ENCODE data around the gene ZYG11B.
"Not testable (repeated sequence)": the region's sequence is repeated elsewhere in the genome, so short reads cannot be mapped to it uniquely, and the experiment has no call there.

DNA sequence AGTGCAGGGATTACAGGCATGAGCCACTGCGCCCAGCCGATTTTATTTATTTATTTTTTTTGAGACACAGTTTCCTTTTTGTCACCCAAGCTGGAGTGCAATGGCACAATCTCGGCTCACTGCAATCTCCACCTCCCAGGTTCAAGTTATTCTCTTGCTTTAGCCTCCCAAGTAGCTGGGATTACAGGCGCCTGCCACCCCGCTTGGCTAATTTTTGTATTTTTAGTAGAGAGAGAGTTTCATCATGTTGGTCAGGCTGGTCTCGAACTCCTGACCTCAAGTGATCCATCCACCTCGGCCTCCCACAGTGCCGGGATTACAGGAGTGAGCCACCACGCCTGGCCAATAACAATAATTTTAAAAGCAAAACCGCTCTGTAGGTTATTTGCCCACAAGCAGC lies 112.9 kb downstream of the ZYG11B start:
- TF ChIP-seq, protein P1, sequence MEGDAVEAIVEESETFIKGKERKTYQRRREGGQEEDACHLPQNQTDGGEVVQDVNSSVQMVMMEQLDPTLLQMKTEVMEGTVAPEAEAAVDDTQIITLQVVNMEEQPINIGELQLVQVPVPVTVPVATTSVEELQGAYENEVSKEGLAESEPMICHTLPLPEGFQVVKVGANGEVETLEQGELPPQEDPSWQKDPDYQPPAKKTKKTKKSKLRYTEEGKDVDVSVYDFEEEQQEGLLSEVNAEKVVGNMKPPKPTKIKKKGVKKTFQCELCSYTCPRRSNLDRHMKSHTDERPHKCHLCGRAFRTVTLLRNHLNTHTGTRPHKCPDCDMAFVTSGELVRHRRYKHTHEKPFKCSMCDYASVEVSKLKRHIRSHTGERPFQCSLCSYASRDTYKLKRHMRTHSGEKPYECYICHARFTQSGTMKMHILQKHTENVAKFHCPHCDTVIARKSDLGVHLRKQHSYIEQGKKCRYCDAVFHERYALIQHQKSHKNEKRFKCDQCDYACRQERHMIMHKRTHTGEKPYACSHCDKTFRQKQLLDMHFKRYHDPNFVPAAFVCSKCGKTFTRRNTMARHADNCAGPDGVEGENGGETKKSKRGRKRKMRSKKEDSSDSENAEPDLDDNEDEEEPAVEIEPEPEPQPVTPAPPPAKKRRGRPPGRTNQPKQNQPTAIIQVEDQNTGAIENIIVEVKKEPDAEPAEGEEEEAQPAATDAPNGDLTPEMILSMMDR (IDR thresholded peaks at IDR 0.05; ENCODE audit: extremely low read depth in 1 of 2, insufficient read depth in 1 of 2, low read depth in 1 of 2, low read length in 2 of 2): not testable (repeated sequence)
- not testable (repeated sequence) for TF ChIP-seq POLR2AphosphoS5 (IDR thresholded peaks at IDR 0.05; ENCODE audit: insufficient read depth, low read depth, low read length); POLR2A (IDR thresholded peaks at IDR 0.05; ENCODE audit: low read depth, low read length); EZH2 (IDR thresholded peaks at IDR 0.05; ENCODE audit: borderline replicate concordance, low read depth, low read length, severe bottlenecking); JUN (IDR thresholded peaks at IDR 0.05; ENCODE audit: borderline replicate concordance, insufficient read depth, insufficient read length, low read depth); MYC (IDR thresholded peaks at IDR 0.05; ENCODE audit: low read depth, low read length); FOS (IDR thresholded peaks at IDR 0.05; ENCODE audit: borderline replicate concordance, insufficient read depth, low read length); GATA2 (IDR thresholded peaks at IDR 0.05; ENCODE audit: insufficient read depth, insufficient read length, low read depth, low read length)
- TF ChIP-seq, protein P2, sequence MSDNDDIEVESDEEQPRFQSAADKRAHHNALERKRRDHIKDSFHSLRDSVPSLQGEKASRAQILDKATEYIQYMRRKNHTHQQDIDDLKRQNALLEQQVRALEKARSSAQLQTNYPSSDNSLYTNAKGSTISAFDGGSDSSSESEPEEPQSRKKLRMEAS (IDR thresholded peaks at IDR 0.05; ENCODE audit: insufficient read depth, insufficient read length): not testable (repeated sequence)
